ENCODE data around the gene AACS. TPM values are rescaled to one million over a fixed set of nuclear protein-coding genes. Genes with fewer than 3 reads are reported as not detected.

Gene AACS
- total RNA-seq, 1 experiment from 2014 or later: 16.0 TPM

GRCh38 chr12:125192690-125193221 lies 127.5 kb downstream of the AACS start:
- Histone ChIP-seq H3K27me3 (peaks cover 29% of the 10 kb centered on the region), H3K36me3 (no peaks in the 10 kb centered on the region), H3K4me3 (no peak overlapping the region), H3K9me3 (no peaks in the 10 kb centered on the region)
- no peak for DNase-seq

Other genes starting within 250 kb of the AACS start
- gene SCARB1, start 201.6 kb upstream of the AACS start, total RNA-seq (2014; rRNA removed; shearing (Covaris generic); ENCODE audit: low replicate concordance): 35.4 and 66.8 TPM in 2 replicates
- gene UBC, start 150.8 kb upstream of the AACS start, total RNA-seq (2014; rRNA removed; shearing (Covaris generic); ENCODE audit: low replicate concordance): 1,042 and 1,166 TPM in 2 replicates
- gene DHX37, start 76.3 kb upstream of the AACS start, total RNA-seq (2014; rRNA removed; shearing (Covaris generic); ENCODE audit: low replicate concordance): 29.3 and 41.6 TPM in 2 replicates
- 13.8 and 14.9 TPM in 2 replicates for gene BRI3BP, start 71.8 kb upstream of the AACS start, total RNA-seq (2014; rRNA removed; shearing (Covaris generic); ENCODE audit: low replicate concordance)
- gene TMEM132B, start 121.0 kb downstream of the AACS start, total RNA-seq (2014; rRNA removed; shearing (Covaris generic); ENCODE audit: low replicate concordance): 0.07 and 0.53 TPM in 2 replicates